GM19238 (cell line): Measurements from ENCODE around the gene HLCS.

Source experiments
- DNase-seq: peaks from one replicate; pipeline ENCODE4 v3.0.0; 2011; ENCODE audit warnings: low spot score; ENCODE audit not compliant: insufficient read length

The HLCS gene

DNA sequence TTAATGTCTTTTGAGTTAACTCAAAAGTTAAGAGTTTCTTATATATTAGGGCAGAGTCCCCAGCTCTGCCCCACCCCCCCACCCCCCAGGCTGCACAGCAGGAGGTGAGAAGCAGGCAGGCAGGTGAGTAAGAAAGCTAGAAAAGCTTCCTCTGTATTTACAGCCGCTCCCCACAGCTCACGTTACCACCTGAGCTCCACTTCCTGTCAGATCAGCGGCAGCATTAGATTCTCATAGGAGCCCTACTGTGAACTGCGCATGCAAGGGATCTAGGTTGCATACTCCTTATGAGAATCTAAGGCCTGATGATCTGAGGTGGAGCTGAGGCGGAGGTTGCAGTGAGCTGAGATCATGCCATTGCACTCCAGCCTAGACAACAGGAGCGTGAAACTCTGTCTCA, 185.6 kb downstream of the HLCS start:
- no peak for DNase-seq

DNA sequence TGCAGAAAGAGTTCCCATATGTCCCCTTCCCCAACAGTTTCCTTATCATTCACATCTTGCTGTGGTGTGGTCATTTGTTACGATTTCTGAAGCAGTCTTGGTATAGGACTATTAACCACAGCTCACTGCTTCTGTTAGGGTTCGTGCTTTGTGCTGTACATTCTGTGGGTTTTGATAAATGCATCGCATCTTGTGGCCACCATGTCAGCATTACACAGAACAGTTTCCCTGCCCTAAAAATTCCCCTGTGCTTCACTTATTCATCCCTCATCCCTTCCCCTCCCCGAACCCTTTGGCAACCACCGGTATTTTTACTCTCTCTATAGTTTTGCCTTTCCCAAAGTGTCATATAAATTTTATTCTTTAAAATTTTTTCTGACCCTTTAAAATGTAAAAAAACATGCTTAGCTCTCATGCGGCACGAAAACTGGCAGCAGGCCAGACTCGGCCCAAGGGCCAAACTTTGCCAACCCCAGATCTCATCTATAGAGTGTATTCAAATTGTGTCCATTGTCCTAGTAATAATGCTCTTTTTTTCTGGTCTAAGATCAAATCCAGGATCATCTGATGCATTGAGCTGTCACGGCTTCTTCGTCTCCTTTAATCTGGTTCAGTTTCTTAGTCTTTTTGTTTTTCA, 189.4 kb downstream of the HLCS start:
- no peak for DNase-seq

- DNase-seq = no peak
Measured at GRCh38 chr21:36773995-36774394, 192.5 kb downstream of the HLCS start.

- DNase-seq = no peak
Measured at GRCh38 chr21:36773117-36773516, 193.4 kb downstream of the HLCS start.

DNA sequence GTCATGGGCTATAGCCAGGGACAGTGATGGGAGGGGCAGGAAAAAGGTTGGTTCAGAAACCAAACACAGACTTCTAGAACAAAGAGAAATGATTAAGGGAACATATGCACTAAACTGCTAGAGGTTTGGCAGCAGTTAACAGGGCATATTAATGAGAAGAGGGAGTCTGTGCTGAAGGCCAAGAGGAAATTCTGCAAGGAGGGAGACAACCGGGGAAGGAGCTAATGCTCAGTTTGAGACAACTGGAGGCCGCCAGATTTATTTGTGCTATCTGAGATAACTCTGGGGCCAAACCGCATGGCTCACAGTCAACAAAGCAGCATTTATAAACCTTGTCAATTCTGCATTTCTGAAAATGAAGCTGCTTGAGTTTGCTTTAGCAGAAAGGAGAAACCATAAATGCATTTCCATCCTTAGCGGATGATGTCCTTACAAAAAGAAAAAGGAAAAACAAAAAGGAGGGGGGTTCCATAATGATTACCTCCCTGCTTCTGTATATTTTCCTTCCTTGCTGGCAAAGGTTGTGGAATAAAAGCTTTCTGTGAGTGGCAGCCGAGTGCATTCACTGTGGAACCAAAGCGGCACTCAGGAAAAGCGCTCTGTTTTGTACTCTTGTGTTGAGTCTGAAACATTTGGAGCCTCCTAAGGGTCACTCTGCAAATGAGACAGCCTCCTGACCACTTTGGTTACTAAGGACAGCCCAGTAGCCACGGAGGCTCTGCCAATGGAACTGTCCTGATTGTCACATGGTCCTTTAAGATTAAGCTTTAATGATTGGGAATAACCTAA, 197.2 kb downstream of the HLCS start:
- no peak for DNase-seq

DNA sequence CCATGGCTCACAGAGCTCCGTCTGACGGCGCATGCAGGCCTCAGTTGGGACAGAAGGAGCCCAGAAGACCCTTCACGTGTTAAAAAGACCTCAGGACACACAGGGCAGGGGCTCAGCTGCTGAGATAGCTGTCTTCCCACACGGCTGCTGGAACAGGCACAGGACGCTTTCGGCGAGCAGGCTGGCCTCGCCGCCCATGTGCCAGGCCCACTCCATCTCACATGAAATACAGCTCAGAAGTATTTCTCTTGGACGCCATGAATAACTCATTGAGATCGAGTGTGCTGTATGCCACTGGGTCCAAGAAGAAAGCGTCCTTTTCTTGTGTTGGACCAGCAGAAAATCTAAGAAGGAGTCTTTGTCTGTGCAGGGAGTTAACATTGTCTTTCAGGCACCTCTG, 198.0 kb downstream of the HLCS start:
- no peak for DNase-seq

DNA sequence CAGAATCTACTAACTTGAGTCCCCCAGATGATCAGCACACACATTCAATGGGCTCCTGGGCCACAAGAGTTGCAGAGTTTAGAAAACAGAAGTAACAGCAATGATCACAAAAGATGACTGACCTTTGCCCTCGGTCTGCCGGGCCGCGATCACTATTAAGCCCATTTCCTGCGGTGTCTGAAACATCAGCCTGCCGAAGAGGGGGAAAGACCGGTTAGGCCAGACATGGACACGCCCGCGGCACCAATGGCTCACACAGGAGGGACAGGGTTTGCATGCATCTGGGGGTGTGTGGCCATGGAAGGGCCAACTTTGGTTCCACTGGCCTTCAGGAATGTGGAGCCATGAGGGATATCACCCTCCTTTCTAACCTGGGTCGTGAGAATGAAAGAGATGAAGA, 199.4 kb downstream of the HLCS start:
- DNase-seq = no peak

GRCh38 chr21:36766511-36766910, 200.0 kb downstream of the HLCS start:
- DNase-seq = no peak

GRCh38 chr21:36765229-36765628, 201.2 kb downstream of the HLCS start:
- DNase-seq = no peak

DNA sequence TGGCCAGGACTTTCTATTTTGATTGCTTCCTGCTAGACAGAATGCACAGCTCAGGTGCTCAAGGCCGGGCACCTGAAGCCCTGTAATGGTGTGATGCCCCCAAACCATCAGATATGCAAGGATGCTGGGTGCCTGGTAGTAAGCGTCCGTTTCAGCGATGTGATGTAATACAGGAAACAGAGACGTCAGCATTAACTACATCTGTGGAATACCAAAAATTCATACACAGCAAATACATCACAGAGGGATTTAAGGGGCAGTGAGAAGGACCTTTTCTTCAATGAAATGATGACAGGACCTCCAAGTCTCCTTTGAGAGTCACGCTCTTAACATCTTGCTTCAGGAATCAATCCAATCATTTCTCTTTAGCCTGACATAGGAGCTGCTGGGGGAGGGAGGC, 203.2 kb downstream of the HLCS start:
- DNase-seq = no peak

DNA sequence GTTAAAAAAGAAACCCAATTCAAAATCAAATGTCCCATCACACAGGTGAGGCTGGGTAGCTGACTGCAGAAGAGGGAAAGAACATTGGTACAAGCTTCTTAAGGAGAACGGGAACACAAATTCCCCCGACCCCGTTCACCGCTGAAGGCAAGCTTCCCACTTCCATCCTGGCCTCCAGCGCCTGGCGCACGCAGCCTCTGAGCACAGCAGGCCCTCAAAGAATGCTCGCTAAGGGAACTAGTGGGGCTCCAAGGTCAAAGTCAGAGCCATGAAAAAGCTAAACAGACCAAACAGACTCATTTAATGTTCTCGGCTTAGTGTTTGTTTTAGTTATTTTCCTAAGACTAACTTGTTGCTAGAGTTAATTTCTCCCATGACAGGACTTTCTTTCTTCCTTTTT, 203.8 kb downstream of the HLCS start:
- DNase-seq = no peak

DNA sequence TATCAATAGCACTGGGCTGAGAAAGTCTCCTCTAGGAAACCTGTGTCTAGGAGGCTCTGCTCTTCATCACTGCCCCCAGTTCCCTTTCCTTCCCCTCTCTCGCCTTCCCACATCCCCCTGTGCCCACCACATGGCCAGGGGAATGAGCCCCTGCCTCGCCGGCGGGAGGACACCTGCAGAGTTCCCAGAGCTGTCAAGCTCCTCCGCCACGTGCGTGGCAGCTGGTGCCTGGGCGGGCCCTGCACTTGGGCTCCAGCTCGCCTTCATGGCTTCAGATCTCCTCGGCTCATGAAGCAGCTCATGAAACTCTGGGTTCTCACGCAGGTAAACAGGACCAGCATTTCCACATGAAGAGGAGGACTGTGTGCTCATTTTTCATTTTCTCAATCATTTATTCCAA, 204.8 kb downstream of the HLCS start:
- no peak for DNase-seq

- no peak for DNase-seq
Measured at GRCh38 chr21:36759348-36760083, 207.0 kb downstream of the HLCS start.

DNA sequence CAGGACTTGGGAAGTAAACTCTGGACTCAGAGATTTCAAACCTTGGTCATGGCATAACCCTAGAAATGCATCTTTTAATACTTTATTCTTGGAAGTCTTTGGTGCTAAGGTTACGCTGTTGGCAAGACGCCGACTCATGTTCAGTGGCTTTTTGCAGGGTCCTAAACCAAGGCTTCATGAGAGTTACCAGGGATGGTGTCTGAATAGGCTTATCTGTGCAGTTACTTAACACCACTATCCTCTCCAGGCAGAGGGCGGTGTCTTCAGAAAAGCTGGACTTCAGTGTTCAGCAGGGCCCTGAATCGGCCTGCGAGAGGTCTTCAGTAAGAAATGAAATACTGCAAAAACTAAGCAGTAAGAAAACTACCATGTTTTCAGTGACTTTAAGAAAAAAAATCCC, 209.3 kb downstream of the HLCS start:
- DNase-seq = no peak

GRCh38 chr21:36756527-36756926, 209.9 kb downstream of the HLCS start:
- no peak for DNase-seq

- no peak for DNase-seq
Measured at GRCh38 chr21:36754241-36754898, 212.1 kb downstream of the HLCS start.

DNA sequence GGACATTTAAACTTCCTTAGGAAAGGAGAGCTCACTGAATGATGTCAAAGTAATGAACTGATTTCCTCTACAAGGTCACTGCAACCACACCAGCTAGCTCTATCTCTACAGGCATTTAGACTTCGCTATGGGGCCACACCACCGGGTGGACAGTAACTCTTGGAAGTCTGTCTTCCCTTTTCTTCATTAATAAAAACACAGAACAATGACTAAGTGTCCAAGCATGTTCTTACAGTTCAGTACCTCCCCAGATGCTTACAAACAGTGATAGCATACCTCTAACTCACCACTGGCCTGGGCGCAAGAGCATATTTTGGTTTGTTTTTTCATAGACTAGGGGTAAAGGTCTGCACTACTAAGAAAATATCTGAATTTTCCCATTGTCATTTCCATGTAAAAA, 212.9 kb downstream of the HLCS start:
- DNase-seq = no peak

DNA sequence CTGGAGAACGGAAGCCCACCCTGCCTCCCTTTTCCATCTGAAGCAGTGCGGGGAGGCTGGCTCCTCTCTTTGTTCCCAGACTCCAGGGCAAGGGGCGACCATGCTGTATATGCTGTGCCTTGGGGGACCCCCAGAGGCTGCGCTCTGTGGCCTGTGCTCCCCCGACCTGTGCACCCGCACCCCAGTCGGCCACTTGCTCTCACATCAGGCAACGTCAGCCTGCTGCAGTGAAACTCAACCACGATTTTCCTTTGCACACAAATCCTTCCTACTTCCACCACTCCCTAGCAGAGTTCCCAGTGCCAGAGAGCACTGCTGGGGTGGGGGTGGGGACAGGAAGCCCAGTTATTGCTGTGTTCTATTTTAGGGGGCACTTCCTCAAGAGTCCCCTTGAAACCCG, 215.1 kb downstream of the HLCS start:
- no peak for DNase-seq

DNA sequence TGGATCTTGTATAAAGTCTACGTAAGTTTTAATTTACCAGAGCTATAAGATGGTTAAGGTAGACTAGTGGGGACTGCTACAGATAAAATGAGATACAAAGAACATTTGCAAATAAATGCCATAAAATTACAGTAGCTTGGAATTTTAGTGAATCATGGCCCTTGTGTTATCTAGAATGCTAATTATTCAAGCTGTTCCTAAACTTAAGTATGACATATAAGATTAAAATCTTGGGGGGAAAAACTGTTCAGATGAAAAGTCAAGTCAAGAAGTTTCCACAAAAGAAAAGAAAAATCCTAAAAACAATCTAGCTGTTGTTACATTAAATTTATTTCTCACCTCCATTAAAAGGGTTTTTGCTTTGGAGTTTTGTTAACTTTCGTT, 215.9 kb downstream of the HLCS start:
- no peak for DNase-seq

DNA sequence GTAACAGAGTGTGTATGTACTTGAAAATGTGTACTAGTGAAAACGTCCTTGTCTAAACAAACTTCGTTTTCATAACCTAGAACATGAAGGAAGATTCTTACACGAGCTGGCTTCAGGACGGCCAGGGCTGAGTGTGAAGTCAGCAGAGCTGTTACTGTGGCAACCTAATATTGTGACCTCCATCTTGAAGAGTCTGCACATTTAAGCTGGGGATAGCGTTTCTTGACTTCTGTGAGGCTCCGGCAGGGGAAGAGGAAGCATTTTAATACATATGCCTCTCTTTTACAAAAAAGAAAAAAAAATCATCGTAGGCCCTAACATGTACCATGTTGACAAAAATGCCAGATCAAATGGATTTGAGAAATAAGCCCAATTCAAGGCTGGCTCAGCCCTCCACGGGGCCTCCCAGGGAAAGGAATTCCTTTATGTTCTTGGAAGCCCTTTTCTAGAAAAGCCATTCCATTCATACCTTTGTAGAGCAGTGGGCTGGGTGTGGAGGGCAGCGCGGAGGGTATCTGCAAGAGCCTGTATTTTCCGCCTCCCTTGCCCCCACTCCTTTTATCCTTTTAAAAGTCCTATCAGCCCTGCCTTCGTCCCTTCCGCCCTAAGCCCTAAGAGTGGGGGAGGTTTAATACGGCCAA, 216.4 kb downstream of the HLCS start:
- DNase-seq = no peak

- peak; percentile 21 for DNase-seq
Measured at GRCh38 chr21:36747815-36748383, 218.6 kb downstream of the HLCS start.
